ENCODE measurements around the gene SPON1.

GRCh38 chr11:14310679-14311078, 348.2 kb downstream of the SPON1 start:
- TF ChIP-seq EZH2 (IDR thresholded peaks at IDR 0.05; ENCODE audit: low read depth, unreplicated experiment) (no peak), EZH2phosphoT487 (IDR thresholded peaks at IDR 0.05; ENCODE audit: unreplicated experiment) (no peak), POLR2AphosphoS5 (IDR thresholded peaks at IDR 0.05; ENCODE audit: low read depth) (no peak), CTCF (conservative IDR thresholded peaks at IDR 0.05; ENCODE audit: low read depth in 2 of 2) (no peak), ETS1 (IDR thresholded peaks at IDR 0.05) (no peak), STAT1 (IDR thresholded peaks at IDR 0.05; ENCODE audit: unreplicated experiment) (no peak), REST (IDR thresholded peaks at IDR 0.05; ENCODE audit: unreplicated experiment) (no peak), CREB1 (CRISPR knock-in tag; IDR thresholded peaks at IDR 0.05; ENCODE audit: low read depth) (no peak), ZNF114 (CRISPR knock-in tag; IDR thresholded peaks at IDR 0.05) (no peak), ZNF331 (CRISPR knock-in tag; IDR thresholded peaks at IDR 0.05; ENCODE audit: low read depth) (no peak), JUNB (IDR thresholded peaks at IDR 0.05; ENCODE audit: unreplicated experiment) (no peak)
